GM12801 (cell line): ENCODE measurements around the gene JPH4.

Experiments
- CTCF ChIP-seq: IDR thresholded peaks from one replicate; pipeline ENCODE4 v1.5.1; 2011; ENCODE audit warnings: control low read depth; ENCODE audit not compliant: insufficient read length; ENCODE audit errors: extremely low read depth

Gene JPH4

GRCh38 chr14:23535943-23536342, 42.6 kb downstream of the JPH4 start:
- TF ChIP-seq CTCF = no peak

- no peak for TF ChIP-seq CTCF
These were observed 44.7 kb downstream of the JPH4 start for GRCh38 chr14:23533652-23534435.

GRCh38 chr14:23532658-23533057, 45.9 kb downstream of the JPH4 start:
- TF ChIP-seq CTCF = no peak

GRCh38 chr14:23531391-23531790, 47.2 kb downstream of the JPH4 start:
- TF ChIP-seq CTCF = no peak

- no peak for TF ChIP-seq CTCF
These were observed 48.1 kb downstream of the JPH4 start for GRCh38 chr14:23530375-23531055.

GRCh38 chr14:23529016-23529415, 49.6 kb downstream of the JPH4 start:
- TF ChIP-seq CTCF = no peak

- no peak for TF ChIP-seq CTCF
These were observed 50.0 kb downstream of the JPH4 start for GRCh38 chr14:23528555-23528954.
